SK-N-SH (cell line): Measurements from ENCODE around the gene SLC25A21. TPM values are rescaled to one million over a fixed set of nuclear protein-coding genes. Genes with fewer than 3 reads are reported as not detected.
"Not testable (repeated sequence)": the region's sequence is repeated elsewhere in the genome, so short reads cannot be mapped to it uniquely, and the experiment has no call there.

Source experiments
- CTCF ChIA-PET: fragments of 300-600, 350-600 bp; formaldehyde crosslinking; extraction: SDS; loops from one replicate; lab custom pipeline; 2021; lab: Yijun Ruan, JAX
- POLR2A ChIA-PET: fragments of 350-600 bp; sonication (Branson Sonifier 250); formaldehyde crosslinking; extraction: SDS; loops from one replicate; lab custom pipeline; 2020; ENCODE audit warnings: antibody characterized with exemption, inconsistent platforms; lab: Yijun Ruan, JAX
- DNase-seq: peaks from one replicate; pipeline ENCODE4 v3.0.0; 2012
- H2AFZ ChIP-seq: fragments of 200-600 bp; sonication (generic); 2 replicates; pipeline ENCODE4 v1.8.1; 2016; ENCODE audit warnings: antibody characterized with exemption, mild to moderate bottlenecking, low read depth
- H3F3A ChIP-seq: fragments of 200-600 bp; sonication (generic); replicated peaks from 2 replicates; pipeline ENCODE3; 2016; ENCODE audit warnings: antibody characterized with exemption, mild to moderate bottlenecking; ENCODE audit not compliant: insufficient read depth
- H3K27ac ChIP-seq, 2 experiments: fragments of 200-500 bp in 1 of 2; fragments of 200-600 bp in 1 of 2; sonication (Bioruptor generic) in 1 of 2; sonication (generic), shearing (Covaris generic) in 1 of 2; 2 replicates each; pipeline versions ENCODE4 v1.5.1 to v1.6.1; 2014 to 2016; ENCODE audit warnings: low read depth in 2 of 2, inconsistent platforms in 1 of 2, low read length in 1 of 2, mild to moderate bottlenecking in 1 of 2, mixed read lengths in 1 of 2
- H3K27me3 ChIP-seq: fragments of 200-600 bp; sonication (generic), shearing (Covaris generic); 2 replicates; pipeline ENCODE4 v1.6.1; 2016; ENCODE audit warnings: mixed run types; ENCODE audit not compliant: insufficient read depth
- H3K36me3 ChIP-seq, 2 experiments: fragments of 200-500 bp in 1 of 2; fragments of 200-600 bp in 1 of 2; sonication (Bioruptor generic) in 1 of 2; sonication (generic) in 1 of 2; replicated peaks in 1 of 2; 2 replicates each; pipeline versions ENCODE3 to v1.5.1; 2014 to 2016; ENCODE audit warnings: low read length in 1 of 2, mild to moderate bottlenecking in 1 of 2; ENCODE audit not compliant: insufficient read depth in 2 of 2, control insufficient read depth in 1 of 2
- H3K4me1 ChIP-seq, 2 experiments: fragments of 200-500 bp in 1 of 2; fragments of 200-600 bp in 1 of 2; sonication (Bioruptor generic) in 1 of 2; sonication (generic), shearing (Covaris generic) in 1 of 2; 2 replicates each; pipeline versions ENCODE4 v1.5.1 to v1.6.1; 2014 to 2016; ENCODE audit warnings: low read depth in 1 of 2, low read length in 1 of 2, mixed run types in 1 of 2; ENCODE audit not compliant: insufficient read depth in 2 of 2, control insufficient read depth in 1 of 2
- H3K4me2 ChIP-seq: fragments of 200-600 bp; sonication (generic), shearing (Covaris generic); 2 replicates; pipeline ENCODE4 v1.6.1; 2017; ENCODE audit warnings: mixed run types
- H3K4me3 ChIP-seq, 2 experiments: fragments of 200-500 bp in 1 of 2; fragments of 200-600 bp in 1 of 2; sonication (Bioruptor generic) in 1 of 2; sonication (generic), shearing (Covaris generic) in 1 of 2; 2 replicates each; pipeline versions ENCODE4 v1.5.1 to v1.8.1; 2014 to 2016; ENCODE audit warnings: low read depth in 2 of 2, inconsistent platforms in 1 of 2, low read length in 1 of 2, mild to moderate bottlenecking in 1 of 2, mixed read lengths in 1 of 2, moderate library complexity in 1 of 2
- H3K79me2 ChIP-seq: fragments of 200-600 bp; sonication (generic); 2 replicates; pipeline ENCODE4 v1.8.1; 2017; ENCODE audit warnings: mild to moderate bottlenecking; ENCODE audit not compliant: insufficient read depth
- H3K9ac ChIP-seq: fragments of 200-600 bp; sonication (generic); 2 replicates; pipeline ENCODE4 v1.6.1; 2017; ENCODE audit warnings: mixed run types
- H3K9me2 ChIP-seq: fragments of 200-600 bp; sonication (generic); 2 replicates; pipeline ENCODE4 v1.6.1; 2017; ENCODE audit warnings: mixed run types
- H3K9me3 ChIP-seq: fragments of 200-600 bp; sonication (generic); 2 replicates; pipeline ENCODE4 v1.6.1; 2017; ENCODE audit warnings: mixed run types, mild to moderate bottlenecking, moderate library complexity
- H4K20me1 ChIP-seq: fragments of 200-600 bp; sonication (generic); 2 replicates; pipeline ENCODE4 v1.6.1; 2017; ENCODE audit warnings: mild to moderate bottlenecking, mixed run types; ENCODE audit not compliant: insufficient read depth
- EP300 ChIP-seq, 2 experiments: IDR thresholded peaks; 2 replicates each; pipeline versions ENCODE4 v1.4.0 to v1.6.1; 2012; ENCODE audit warnings: borderline replicate concordance in 1 of 2, low read depth in 1 of 2, low read length in 1 of 2
- FOXM1 ChIP-seq: IDR thresholded peaks from 2 replicates; pipeline ENCODE4 v1.4.0; 2012; ENCODE audit warnings: low read depth, mild to moderate bottlenecking
- NFIC ChIP-seq: IDR thresholded peaks from 2 replicates; pipeline ENCODE4 v1.4.0; 2012; ENCODE audit warnings: borderline replicate concordance
- SMC3 ChIP-seq: IDR thresholded peaks from 2 replicates; pipeline ENCODE4 v1.6.1; 2012; ENCODE audit warnings: low read depth, low read length, improper control_type of control experiment
- TAF1 ChIP-seq: IDR thresholded peaks from 2 replicates; pipeline ENCODE4 v1.6.1; 2012; ENCODE audit warnings: low read depth, mild to moderate bottlenecking, low read length, moderate library complexity, borderline replicate concordance
- TCF12 ChIP-seq: IDR thresholded peaks from 2 replicates; pipeline ENCODE4 v1.4.0; 2012
- USF1 ChIP-seq: IDR thresholded peaks from 2 replicates; pipeline ENCODE4 v1.4.0; 2012; ENCODE audit warnings: low read depth, borderline replicate concordance
- WGBS: methylation state at CpG from one replicate; pipeline ENCODE4 v1.1.6; 2017; ENCODE audit warnings: low lambda C conversion rate; 5-methylcytosine and 5-hydroxymethylcytosine counted together
- polyA plus RNA-seq, 3 experiments: library from polyadenylated mRNA; depleted of rRNA; stranded (reverse); fragments of >200 nt; gene quantifications; 2 replicates each; pipeline ENCODE4 v1.2.3, GENCODE V29; 2012

SLC25A21 gene
- polyA plus RNA-seq, 1 of the 3 experiments (the other 2 are of a cell fraction) = not detected

GRCh38 chr14:37081218-37081617 lies 91.2 kb downstream of the SLC25A21 start:
- Histone ChIP-seq H3K27me3 (no peaks in the 10 kb centered on the region), H3K4me3 (no peak overlapping the region), H3F3A (no peaks in the 10 kb centered on the region), H2AFZ (no peak overlapping the region), H3K79me2 (no peaks in the 10 kb centered on the region), H3K9me3 (no peaks in the 10 kb centered on the region), H3K36me3 (no peaks in the 10 kb centered on the region), H3K9me2 (no peaks in the 10 kb centered on the region), H3K9ac (no peak overlapping the region), H3K4me2 (no peak overlapping the region), H3K27ac (no peak overlapping the region)
- ChIA-PET POLR2A (no interaction called here), CTCF (no interaction called here)
- TF ChIP-seq NFIC = no peak
- no peak for TF ChIP-seq SMC3
- no peak for TF ChIP-seq USF1
- TF ChIP-seq TCF12 = no peak
- no peak for TF ChIP-seq TAF1
- TF ChIP-seq FOXM1 = no peak
- TF ChIP-seq, all 33 proteins: peak for 0
- Histone ChIP-seq H4K20me1 (no peaks in the 10 kb centered on the region), H3K4me1 (no peaks in the 10 kb centered on the region; a peak in 1 of 4 replicates)
- no peak for DNase-seq
- WGBS = 0% methylated on average over 2 of the region's 2 CpGs

GRCh38 chr14:37078131-37078530 lies 94.3 kb downstream of the SLC25A21 start:
- no peaks in the 10 kb centered on the region for H4K20me1 ChIP-seq
- TF ChIP-seq EP300 (IDR thresholded peaks at IDR 0.05; ENCODE audit: borderline replicate concordance in 1 of 2, low read depth in 1 of 2, low read length in 1 of 2) (no peak), TAF1 (no peak)
- no peak overlapping the region for H2AFZ ChIP-seq
- no peak overlapping the region for H3K9ac ChIP-seq
- H3F3A ChIP-seq = no peaks in the 10 kb centered on the region
- POLR2A ChIA-PET = no interaction called here
- 22% methylated on average over 2 of the region's 2 CpGs for WGBS
- no peak overlapping the region for H3K4me3 ChIP-seq
- no peaks in the 10 kb centered on the region for H3K79me2 ChIP-seq
- H3K9me3 ChIP-seq = no peaks in the 10 kb centered on the region
- no peaks in the 10 kb centered on the region for H3K27me3 ChIP-seq
- H3K4me2 ChIP-seq = no peak overlapping the region
- DNase-seq = no peak
- H3K4me1 ChIP-seq = no peaks in the 10 kb centered on the region; a peak in 1 of 4 replicates
- CTCF ChIA-PET = no interaction called here
- no peak overlapping the region for H3K27ac ChIP-seq
- H3K9me2 ChIP-seq = no peaks in the 10 kb centered on the region
- H3K36me3 ChIP-seq = no peaks in the 10 kb centered on the region

- H3K9me2 ChIP-seq, H3K4me1 ChIP-seq, H3K36me3 ChIP-seq, H4K20me1 ChIP-seq, POLR2A ChIA-PET, H3K9me3 ChIP-seq, DNase-seq, H3K4me2 ChIP-seq, H3K79me2 ChIP-seq, H3K4me3 ChIP-seq, CTCF ChIA-PET, H2AFZ ChIP-seq, H3K9ac ChIP-seq, H3F3A ChIP-seq, H3K27me3 ChIP-seq, H3K27ac ChIP-seq: not testable (repeated sequence)
- 22% methylated on average over 3 of the region's 4 CpGs for WGBS
Measured at GRCh38 chr14:37074320-37074719, 98.1 kb downstream of the SLC25A21 start.
